HCT116 (cell line): ENCODE results near the gene BAIAP2. TPM values are rescaled to one million over a fixed set of nuclear protein-coding genes. Genes with fewer than 3 reads are reported as not detected.

Experiments used
- ATAC-seq: fragments of 200-7000 bp; cut with Tn5 transposase; 2 replicates; pipeline ENCODE4 v1.9.1; 2020; ENCODE audit warnings: mild to moderate bottlenecking, moderate library complexity
- BruUV-seq: library from RNA; stranded (reverse); fragments of 400-500 nt; replicated peaks from 2 replicates; lab custom pipeline; 2021; lab: Mats Ljungman, UMichigan
- CTCF ChIA-PET: fragments of 300-600 bp; sonication (Branson Sonifier 250); formaldehyde crosslinking; loops from one replicate; lab custom pipeline; 2021; ENCODE audit warnings: antibody characterized with exemption; lab: Charles Lee
- POLR2A ChIA-PET: fragments of 300-600, 350-600 bp; sonication (Branson Sonifier 250); formaldehyde crosslinking; loops from one replicate; lab custom pipeline; 2021; ENCODE audit warnings: antibody characterized with exemption; lab: Charles Lee
- RAD21 ChIA-PET, 2 experiments: fragments of 300-600 bp; sonication (Branson Sonifier 250); formaldehyde crosslinking; loops; one replicate each; lab custom pipeline; 2023; ENCODE audit warnings: low total read pairs in 2 of 2; ENCODE audit not compliant: uncharacterized antibody in 2 of 2, unreplicated experiment in 2 of 2, low non-redundant PET in 1 of 2; lab: Charles Lee
- DNase-seq: peaks from one replicate; pipeline ENCODE4 v3.0.0-alpha.2; 2010; ENCODE audit warnings: low read depth, low spot score
- H2AFZ ChIP-seq: fragments of 200-600 bp; shearing (Covaris generic), sonication (generic); 2 replicates; pipeline ENCODE4 v1.6.1; 2017; ENCODE audit warnings: low read depth, mixed run types, mixed read lengths, antibody characterized with exemption, low read length; ENCODE audit not compliant: poor library complexity, severe bottlenecking
- H3K27ac ChIP-seq: 2 replicates; pipeline ENCODE4 v1.5.1; 2012; ENCODE audit warnings: low read depth, low read length
- H3K27me3 ChIP-seq: fragments of 200-600 bp; sonication (generic); 2 replicates; pipeline ENCODE4 v1.6.1; 2016; ENCODE audit warnings: mixed run types, low read length, mixed read lengths; ENCODE audit not compliant: insufficient read depth
- H3K36me3 ChIP-seq, 2 experiments: fragments of 200-500 bp in 1 of 2; fragments of 200-600 bp in 1 of 2; sonication (Bioruptor generic) in 1 of 2; sonication (generic) in 1 of 2; 2 replicates each; pipeline versions ENCODE4 v1.5.1 to v1.6.1; 2014 to 2016; ENCODE audit warnings: low read length in 2 of 2, inconsistent platforms in 1 of 2, mixed read lengths in 1 of 2, mixed run types in 1 of 2; ENCODE audit not compliant: insufficient read depth in 2 of 2, control insufficient read depth in 1 of 2
- H3K4me1 ChIP-seq, 2 experiments: fragments of 200-600 bp in 1 of 2; sonication (generic) in 1 of 2; 2 replicates each; pipeline versions ENCODE4 v1.5.1 to v1.6.1; 2012 to 2017; ENCODE audit warnings: low read length in 2 of 2, inconsistent platforms in 1 of 2, mild to moderate bottlenecking in 1 of 2, mixed read lengths in 1 of 2, mixed run types in 1 of 2, moderate library complexity in 1 of 2; ENCODE audit not compliant: insufficient read depth in 2 of 2, control insufficient read depth in 1 of 2
- H3K4me2 ChIP-seq: fragments of 200-600 bp; sonication (generic); 2 replicates; pipeline ENCODE4 v1.6.1; 2017; ENCODE audit warnings: mixed run types, low read length, mixed read lengths
- H3K4me3 ChIP-seq, 2 experiments: fragments of 200-600 bp in 1 of 2; sonication (generic) in 1 of 2; replicated peaks in 1 of 2; 2 replicates each; pipeline ENCODE4 v1.5.1; 2011 to 2016; ENCODE audit warnings: low read length in 2 of 2, control low read depth in 1 of 2, low read depth in 1 of 2, mild to moderate bottlenecking in 1 of 2, mixed read lengths in 1 of 2, mixed run types in 1 of 2
- H3K79me2 ChIP-seq: fragments of 200-600 bp; sonication (generic); 2 replicates; pipeline ENCODE4 v1.6.1; 2017; ENCODE audit warnings: mild to moderate bottlenecking, mixed run types, low read length, moderate library complexity, mixed read lengths; ENCODE audit not compliant: insufficient read depth
- H3K9ac ChIP-seq: fragments of 200-600 bp; sonication (generic); 2 replicates; pipeline ENCODE4 v1.6.1; 2016; ENCODE audit warnings: low read length, mixed read lengths
- H3K9me2 ChIP-seq: fragments of 200-600 bp; sonication (generic), shearing (Covaris generic); 2 replicates; pipeline ENCODE4 v1.6.1; 2017; ENCODE audit warnings: mixed run types, mild to moderate bottlenecking, moderate library complexity; ENCODE audit not compliant: insufficient read depth
- H3K9me3 ChIP-seq, 2 experiments: fragments of 200-500 bp in 1 of 2; fragments of 200-600 bp in 1 of 2; sonication (Bioruptor generic) in 1 of 2; sonication (generic) in 1 of 2; 2 replicates each; pipeline ENCODE4 v1.6.1; 2014 to 2017; ENCODE audit warnings: low read length in 2 of 2, mixed read lengths in 2 of 2, inconsistent platforms in 1 of 2, low read depth in 1 of 2, mild to moderate bottlenecking in 1 of 2, mixed run types in 1 of 2, moderate library complexity in 1 of 2; ENCODE audit not compliant: control insufficient read depth in 1 of 2, insufficient read depth in 1 of 2
- H4K20me1 ChIP-seq: fragments of 200-600 bp; sonication (generic), shearing (Covaris generic); 2 replicates; pipeline ENCODE4 v1.6.1; 2017; ENCODE audit warnings: mixed run types, mild to moderate bottlenecking, moderate library complexity; ENCODE audit not compliant: insufficient read depth
- CBX3 ChIP-seq: IDR thresholded peaks from 2 replicates; pipeline ENCODE4 v1.6.1; 2012; ENCODE audit warnings: low read depth
- CEBPB ChIP-seq: IDR thresholded peaks from 2 replicates; pipeline ENCODE4 v1.6.1; 2012; ENCODE audit warnings: low read depth
- EGR1 ChIP-seq: IDR thresholded peaks from 2 replicates; pipeline ENCODE4 v1.6.1; 2012; ENCODE audit warnings: low read depth
- ELF1 ChIP-seq: IDR thresholded peaks from 2 replicates; pipeline ENCODE4 v1.6.1; 2012; ENCODE audit warnings: low read depth, borderline replicate concordance
- EZH2 ChIP-seq: fragments of 200-600 bp; sonication (generic); IDR thresholded peaks from 2 replicates; pipeline ENCODE4 v1.6.1; 2017; ENCODE audit warnings: antibody characterized with exemption, mixed run types
- EZH2phosphoT487 ChIP-seq: fragments of 200-600 bp; IDR thresholded peaks from 2 replicates; pipeline ENCODE4 v1.6.1; 2018; ENCODE audit warnings: antibody characterized with exemption, borderline replicate concordance
- JUND ChIP-seq: IDR thresholded peaks from 2 replicates; pipeline ENCODE4 v1.6.1; 2012
- MAX ChIP-seq: IDR thresholded peaks from 2 replicates; pipeline ENCODE4 v1.6.1; 2012
- POLR2A ChIP-seq: IDR thresholded peaks from 2 replicates; pipeline ENCODE4 v1.7.0; 2011; ENCODE audit warnings: borderline replicate concordance; ENCODE audit not compliant: insufficient read depth, insufficient read length; ENCODE audit errors: extremely low read depth
- POLR2AphosphoS5 ChIP-seq: IDR thresholded peaks from 2 replicates; pipeline ENCODE4 v1.6.1; 2011; ENCODE audit warnings: mild to moderate bottlenecking, low read depth, low read length, moderate library complexity
- REST ChIP-seq: IDR thresholded peaks from 2 replicates; pipeline ENCODE4 v1.6.1; 2012; ENCODE audit warnings: low read depth
- SIN3A ChIP-seq: IDR thresholded peaks from 2 replicates; pipeline ENCODE4 v1.6.1; 2012; ENCODE audit warnings: low read depth
- SP1 ChIP-seq: IDR thresholded peaks from 2 replicates; pipeline ENCODE4 v1.6.1; 2012; ENCODE audit warnings: low read depth
- SRF ChIP-seq: IDR thresholded peaks from 2 replicates; pipeline ENCODE4 v1.6.1; 2012; ENCODE audit warnings: low read depth
- YY1 ChIP-seq: IDR thresholded peaks from 2 replicates; pipeline ENCODE4 v1.6.1; 2011; ENCODE audit warnings: low read length, low read depth, moderate library complexity, mild to moderate bottlenecking; ENCODE audit not compliant: insufficient replicate concordance; ENCODE audit errors: extremely low read depth
- ZBTB33 ChIP-seq: IDR thresholded peaks from 2 replicates; pipeline ENCODE4 v1.6.1; 2011; ENCODE audit warnings: mild to moderate bottlenecking, low read length, moderate library complexity; ENCODE audit not compliant: insufficient replicate concordance; ENCODE audit errors: extremely low read depth
- intact Hi-C: fragments of 100-400 bp; cut with micrococcal nuclease; formaldehyde crosslinking; loops from 2 replicates; pipeline ENCODE4 v1.10.0; 2022
- total RNA-seq: library from RNA; stranded (reverse); gene quantifications from one replicate; pipeline ENCODE4 v1.2.1, GENCODE V29; 2021; ENCODE audit not compliant: unreplicated experiment

BAIAP2 gene
- total RNA-seq, 1 experiment from 2014 or later, result 105 TPM

DNA sequence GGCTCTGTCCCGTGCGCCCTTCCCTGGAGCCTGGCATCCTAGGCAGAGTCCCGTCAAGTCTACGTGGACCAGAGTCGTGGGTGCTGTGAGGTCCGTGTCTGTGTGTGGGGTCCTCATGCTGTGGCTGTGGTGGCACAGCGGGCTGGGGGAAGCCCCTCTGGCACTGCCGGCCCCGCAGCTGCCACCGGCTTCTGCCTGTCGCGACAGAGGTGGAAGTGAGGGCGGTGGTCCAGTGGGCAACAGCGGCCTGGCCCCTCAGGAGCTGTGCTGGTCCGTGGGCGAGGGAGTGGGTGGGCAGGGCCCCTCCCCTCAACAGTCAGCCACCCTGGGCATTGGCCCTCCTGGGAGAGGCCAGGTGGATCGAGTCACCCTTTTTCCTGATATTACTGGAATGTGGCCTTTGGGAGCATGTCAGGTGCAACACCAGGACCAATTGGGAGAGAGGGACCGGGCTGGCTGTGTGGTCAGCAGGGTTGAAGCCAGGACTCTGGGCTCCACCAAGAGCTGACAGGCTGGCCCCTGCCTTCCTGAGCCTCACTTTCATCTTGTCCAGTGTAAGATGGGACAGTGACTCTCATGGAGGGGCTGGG, 11.9 kb downstream of the BAIAP2 start (continued):
- TF ChIP-seq EZH2phosphoT487 (no peak), MAX (no peak), SRF (no peak)

DNA sequence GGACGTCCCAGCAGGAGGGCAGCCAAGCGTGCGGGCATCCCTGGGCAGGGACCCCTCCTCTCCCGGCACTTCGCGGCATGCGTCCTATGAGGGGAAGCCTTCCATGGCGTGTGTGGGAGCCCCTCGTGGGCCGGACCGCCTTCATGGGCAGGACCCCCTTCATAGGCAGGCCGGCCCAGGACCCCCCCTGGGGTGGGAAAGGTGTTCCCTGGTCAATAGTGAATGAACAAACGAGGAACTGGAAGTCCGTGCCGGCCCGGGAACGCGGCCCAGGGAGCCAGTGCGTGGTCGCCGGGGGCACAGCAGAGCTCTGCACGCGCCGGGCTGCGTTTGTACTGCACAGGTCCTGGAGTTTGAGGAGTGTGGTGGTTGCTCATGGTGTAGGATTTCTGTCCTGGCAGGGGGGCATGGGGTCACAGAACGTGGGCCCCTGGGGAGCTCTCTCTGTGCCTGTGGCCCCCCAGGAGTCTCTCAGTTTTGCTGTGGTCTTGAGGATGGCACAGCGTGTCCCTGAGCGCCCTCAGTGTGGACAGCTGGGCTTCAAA, 13.9 kb downstream of the BAIAP2 start:
- CTCF ChIA-PET, result interaction anchor here (0.7 to 2.2 kb wide), 4 partner anchors 8 to 46 kb away, joined by 3 to 5 read pairs (median 4); no protein-coding TSS in a partner anchor
- H3K27ac ChIP-seq, result peak overlapping the region; percentile 94

More for the DNA sequence above, 13.9 kb downstream of the BAIAP2 start:
- H2AFZ ChIP-seq, result no peak overlapping the region
- peak overlapping the region; percentile 79 for H3K9ac ChIP-seq
- RAD21 ChIA-PET, result interaction anchor here in 1 of 2 experiments (1.0 kb wide), 1 partner anchor 53 kb away, joined by 3 read pairs; no protein-coding TSS in a partner anchor
- peaks cover 97% of the 10 kb centered on the region for H3K79me2 ChIP-seq
- DNase-seq (no peak), ATAC-seq (no peak)
- intact Hi-C loops, result no loop called here
- H3K4me1 ChIP-seq, result peaks cover 61 to 85% of the 10 kb centered on the region in 2 experiments
- peaks cover 0 to 26% of the 10 kb centered on the region in 2 experiments; a peak in 1 of 4 replicates for H3K36me3 ChIP-seq
- H3K27me3 ChIP-seq, result no peaks in the 10 kb centered on the region
- POLR2A ChIA-PET, result interaction anchor here (0.5 to 1.7 kb wide), 3 partner anchors 14 to 91 kb away, joined by 3 to 5 read pairs (median 4); partner anchors contain the start of gene BAIAP2
- BruUV-seq, result no TSS peak
- H3K4me3 ChIP-seq, result peak overlapping the region in 1 of 2 experiments; percentile 59; a peak in 3 of 4 replicates
- H3K9me2 ChIP-seq, result no peaks in the 10 kb centered on the region
- peak overlapping the region; percentile 93 for H3K4me2 ChIP-seq
- no peak for TF ChIP-seq CEBPB
- TF ChIP-seq JUND, result no peak
- no peak for TF ChIP-seq YY1
- no peak for TF ChIP-seq ELF1
- TF ChIP-seq POLR2AphosphoS5, result no peak
- no peak for TF ChIP-seq SP1
- no peak for TF ChIP-seq ZBTB33
- no peak for TF ChIP-seq EZH2
- TF ChIP-seq SIN3A, result no peak
- no peak for TF ChIP-seq SRF
- no peak for TF ChIP-seq POLR2A
- TF ChIP-seq CBX3, result no peak
- TF ChIP-seq REST, result no peak
- no peak for TF ChIP-seq EGR1
- TF ChIP-seq EZH2phosphoT487, result no peak
- H4K20me1 ChIP-seq, result peaks cover 14% of the 10 kb centered on the region; the same call in 1 of the 2 replicates
- H3K9me3 ChIP-seq, result no peaks in the 10 kb centered on the region
